ENCODE results near the gene ANKMY1.

ANKMY1 gene

GRCh38 chr2:240435948-240436682 lies 121.7 kb downstream of the ANKMY1 start:
- no peak for TF ChIP-seq CTCF (IDR thresholded peaks at IDR 0.05; ENCODE audit: low read depth, low read length, missing control alignments)
- no peak for DNase-seq (ENCODE audit: extremely low read depth, low read depth)
- peak overlapping the region; percentile 76 for H3K4me3 ChIP-seq (replicated peaks; ENCODE audit: low read depth, low read length)

GRCh38 chr2:240435457-240435947 lies 122.3 kb downstream of the ANKMY1 start, which contains the start of gene GPC1:
TSS of gene GPC1 (plus strand) at chr2:240435663. CDS start at chr2:240435919, 256 bp downstream.
- DNase-seq (ENCODE audit: extremely low read depth, low read depth): no peak
- H3K4me3 ChIP-seq (replicated peaks; ENCODE audit: low read depth, low read length): peak within 1 kb of the TSS; percentile 76
- TF ChIP-seq CTCF (IDR thresholded peaks at IDR 0.05; ENCODE audit: low read depth, low read length, missing control alignments): no peak

GRCh38 chr2:240434728-240435456 lies 122.9 kb downstream of the ANKMY1 start:
- TF ChIP-seq CTCF (IDR thresholded peaks at IDR 0.05; ENCODE audit: low read depth, low read length, missing control alignments): no peak
- DNase-seq (ENCODE audit: extremely low read depth, low read depth): peak; percentile 73
- H3K4me3 ChIP-seq (replicated peaks; ENCODE audit: low read depth, low read length): peak overlapping the region; percentile 64

- no peak for TF ChIP-seq CTCF (IDR thresholded peaks at IDR 0.05; ENCODE audit: low read depth, low read length, missing control alignments)
- DNase-seq (ENCODE audit: extremely low read depth, low read depth): peak; percentile 97
- peak overlapping the region; percentile 64 for H3K4me3 ChIP-seq (replicated peaks; ENCODE audit: low read depth, low read length)
These were observed 123.6 kb downstream of the ANKMY1 start for GRCh38 chr2:240433973-240434727.

- TF ChIP-seq CTCF (IDR thresholded peaks at IDR 0.05; ENCODE audit: low read depth, low read length, missing control alignments): no peak
- H3K4me3 ChIP-seq (replicated peaks; ENCODE audit: low read depth, low read length): 0 out of 2 replicates have a peak overlapping the region, but pooled peaks have one; percentile 64
- no peak for DNase-seq (ENCODE audit: extremely low read depth, low read depth)
These were observed 124.7 kb downstream of the ANKMY1 start for GRCh38 chr2:240432820-240433801.
